BJ (cell line): ENCODE results near the gene ZBED5. TPM values are rescaled to one million over a fixed set of nuclear protein-coding genes. Genes with fewer than 3 reads are reported as not detected.
"Not testable (repeated sequence)": the region's sequence is repeated elsewhere in the genome, so short reads cannot be mapped to it uniquely, and the experiment has no call there.

Experiments used
- CTCF ChIA-PET: fragments of 350-600 bp; formaldehyde crosslinking; extraction: SDS; loops from one replicate; lab custom pipeline; 2021; ENCODE audit warnings: antibody characterized with exemption, inconsistent platforms; lab: Yijun Ruan, JAX
- POLR2A ChIA-PET: fragments of 300-600 bp; sonication (Branson Sonifier 250); formaldehyde crosslinking; extraction: SDS; loops from one replicate; lab custom pipeline; 2021; ENCODE audit warnings: antibody characterized with exemption; lab: Charles Lee
- DNase-seq: peaks from one replicate; pipeline ENCODE4 v3.0.0-alpha.2; 2011; ENCODE audit warnings: low read depth
- H3K27me3 ChIP-seq: 2 replicates; pipeline ENCODE4 v1.6.0; 2011; ENCODE audit warnings: low read length; ENCODE audit not compliant: control insufficient read depth, insufficient read depth
- H3K36me3 ChIP-seq: 2 replicates; pipeline ENCODE4 v1.5.1; 2011; ENCODE audit warnings: low read length; ENCODE audit not compliant: control insufficient read depth, insufficient read depth
- H3K4me3 ChIP-seq: 2 replicates; pipeline ENCODE4 v1.5.1; 2011; ENCODE audit warnings: low read depth, mild to moderate bottlenecking, control low read depth, low read length
- polyA plus RNA-seq: library from polyadenylated mRNA; depleted of rRNA; stranded (reverse); fragments of >200 nt; gene quantifications from 2 replicates; pipeline ENCODE4 v1.2.3, GENCODE V29; 2011
- TF ChIP-seq, protein P1 (sequence below): IDR thresholded peaks from 2 replicates; pipeline ENCODE4 v1.5.1; 2011; ENCODE audit warnings: low read depth, mild to moderate bottlenecking, control low read depth, inconsistent platforms, low read length, moderate library complexity; ENCODE audit not compliant: insufficient read depth

ZBED5 gene
- polyA plus RNA-seq, 1 experiment: 43.0 TPM

- DNase-seq: no peak
- POLR2A ChIA-PET: no interaction called here
These were observed 37.4 kb upstream of the ZBED5 start for GRCh38 chr11:10895285-10895684.

DNA sequence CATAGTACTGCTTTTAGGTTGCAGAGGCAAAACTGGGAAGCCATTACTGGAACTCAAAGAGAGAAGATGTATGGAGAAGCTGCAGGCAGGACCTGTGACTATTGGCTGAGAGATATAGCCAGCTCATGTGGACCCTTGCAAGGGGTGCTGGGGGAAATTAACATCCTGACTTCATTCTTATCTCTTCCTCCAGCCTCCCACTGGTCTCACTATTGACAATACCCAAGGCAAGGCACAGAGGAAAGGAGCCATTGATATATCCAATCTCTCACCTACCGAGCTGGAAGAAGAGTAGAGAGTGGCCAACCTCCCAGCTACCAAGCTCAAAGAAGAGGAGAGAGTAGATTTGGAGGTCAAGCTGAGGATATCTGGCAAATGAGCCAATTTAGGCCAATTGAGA lies 36.8 kb upstream of the ZBED5 start:
- CTCF ChIA-PET: interaction anchor here (0.6 to 2.8 kb wide), 8 partner anchors 9 to 133 kb away, joined by 3 to 32 read pairs (median 4); no protein-coding TSS in a partner anchor
- H3K36me3 ChIP-seq: no peaks in the 10 kb centered on the region
- POLR2A ChIA-PET: interaction anchor here (0.7 kb wide), 1 partner anchor 729 kb away, joined by 3 read pairs; no protein-coding TSS in a partner anchor
- H3K27me3 ChIP-seq: no peaks in the 10 kb centered on the region
- no peak for DNase-seq
- H3K4me3 ChIP-seq: no peak overlapping the region
- TF ChIP-seq, protein P1, sequence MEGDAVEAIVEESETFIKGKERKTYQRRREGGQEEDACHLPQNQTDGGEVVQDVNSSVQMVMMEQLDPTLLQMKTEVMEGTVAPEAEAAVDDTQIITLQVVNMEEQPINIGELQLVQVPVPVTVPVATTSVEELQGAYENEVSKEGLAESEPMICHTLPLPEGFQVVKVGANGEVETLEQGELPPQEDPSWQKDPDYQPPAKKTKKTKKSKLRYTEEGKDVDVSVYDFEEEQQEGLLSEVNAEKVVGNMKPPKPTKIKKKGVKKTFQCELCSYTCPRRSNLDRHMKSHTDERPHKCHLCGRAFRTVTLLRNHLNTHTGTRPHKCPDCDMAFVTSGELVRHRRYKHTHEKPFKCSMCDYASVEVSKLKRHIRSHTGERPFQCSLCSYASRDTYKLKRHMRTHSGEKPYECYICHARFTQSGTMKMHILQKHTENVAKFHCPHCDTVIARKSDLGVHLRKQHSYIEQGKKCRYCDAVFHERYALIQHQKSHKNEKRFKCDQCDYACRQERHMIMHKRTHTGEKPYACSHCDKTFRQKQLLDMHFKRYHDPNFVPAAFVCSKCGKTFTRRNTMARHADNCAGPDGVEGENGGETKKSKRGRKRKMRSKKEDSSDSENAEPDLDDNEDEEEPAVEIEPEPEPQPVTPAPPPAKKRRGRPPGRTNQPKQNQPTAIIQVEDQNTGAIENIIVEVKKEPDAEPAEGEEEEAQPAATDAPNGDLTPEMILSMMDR: no peak

More at GRCh38 chr11:10895285-10895684, 37.4 kb upstream of the ZBED5 start:
- TF ChIP-seq, protein P1: no peak
- Histone ChIP-seq H3K36me3 (no peaks in the 10 kb centered on the region), H3K27me3 (no peaks in the 10 kb centered on the region), H3K4me3 (no peak overlapping the region)
- CTCF ChIA-PET: interaction anchor here (0.6 to 2.8 kb wide), 3 partner anchors 12 to 21 kb away, joined by 3 to 32 read pairs (median 4); no protein-coding TSS in a partner anchor

DNA sequence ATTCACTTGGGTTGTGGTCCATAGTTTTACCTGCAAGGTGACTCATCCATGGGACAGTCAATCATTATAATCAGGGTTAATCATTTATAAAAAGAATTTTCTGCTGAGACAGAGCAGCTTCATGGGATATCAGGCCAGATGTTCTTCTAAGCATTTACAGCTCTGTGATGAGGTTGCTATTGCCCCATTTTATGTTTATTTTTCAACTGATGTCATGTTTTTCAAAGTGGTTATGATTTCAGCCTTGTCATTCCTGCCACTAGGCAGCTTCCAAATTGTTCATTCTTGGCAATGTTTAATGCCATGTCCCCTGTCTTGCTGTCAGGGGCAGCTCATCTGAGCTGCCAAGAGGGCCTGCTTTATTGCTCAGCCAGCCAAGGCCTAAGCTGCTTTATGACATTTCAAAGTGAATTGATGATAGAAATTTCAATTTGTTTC lies 35.9 kb upstream of the ZBED5 start:
- Histone ChIP-seq H3K27me3 (no peaks in the 10 kb centered on the region), H3K4me3 (no peak overlapping the region), H3K36me3 (no peaks in the 10 kb centered on the region)
- ChIA-PET CTCF (interaction anchor here (1.2 to 2.8 kb wide), 6 partner anchors 10 to 34 kb away, joined by 3 to 32 read pairs (median 4); no protein-coding TSS in a partner anchor), POLR2A (no interaction called here)
- no peak for DNase-seq
- TF ChIP-seq, protein P1: peak; percentile 50

DNA sequence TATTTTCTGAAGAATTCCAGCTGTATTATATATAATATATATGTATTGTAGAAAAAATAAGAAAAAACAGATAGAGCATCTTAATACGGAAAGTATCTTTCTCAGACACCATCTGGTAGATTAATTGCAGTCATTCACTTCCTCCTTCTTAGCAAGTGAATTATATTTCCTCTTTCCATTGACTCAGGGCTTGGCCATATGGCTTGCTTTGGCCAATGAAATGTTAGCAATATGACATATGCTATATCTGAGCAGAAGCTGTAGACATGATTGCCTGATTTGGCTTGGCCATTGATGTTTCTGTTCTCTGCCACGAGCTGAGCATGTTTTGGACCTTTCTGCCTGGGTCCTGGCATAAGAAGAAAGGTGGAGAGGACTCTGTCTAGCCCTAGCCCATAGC lies 34.4 kb upstream of the ZBED5 start:
- POLR2A ChIA-PET: no interaction called here
- H3K27me3 ChIP-seq: no peaks in the 10 kb centered on the region
- TF ChIP-seq, protein P1: no peak
- CTCF ChIA-PET: interaction anchor here (0.6 to 1.2 kb wide), 3 partner anchors 14 to 1785 kb away, joined by 3 to 5 read pairs (median 3); no protein-coding TSS in a partner anchor
- no peaks in the 10 kb centered on the region for H3K36me3 ChIP-seq
- no peak for DNase-seq
- H3K4me3 ChIP-seq: no peak overlapping the region

DNA sequence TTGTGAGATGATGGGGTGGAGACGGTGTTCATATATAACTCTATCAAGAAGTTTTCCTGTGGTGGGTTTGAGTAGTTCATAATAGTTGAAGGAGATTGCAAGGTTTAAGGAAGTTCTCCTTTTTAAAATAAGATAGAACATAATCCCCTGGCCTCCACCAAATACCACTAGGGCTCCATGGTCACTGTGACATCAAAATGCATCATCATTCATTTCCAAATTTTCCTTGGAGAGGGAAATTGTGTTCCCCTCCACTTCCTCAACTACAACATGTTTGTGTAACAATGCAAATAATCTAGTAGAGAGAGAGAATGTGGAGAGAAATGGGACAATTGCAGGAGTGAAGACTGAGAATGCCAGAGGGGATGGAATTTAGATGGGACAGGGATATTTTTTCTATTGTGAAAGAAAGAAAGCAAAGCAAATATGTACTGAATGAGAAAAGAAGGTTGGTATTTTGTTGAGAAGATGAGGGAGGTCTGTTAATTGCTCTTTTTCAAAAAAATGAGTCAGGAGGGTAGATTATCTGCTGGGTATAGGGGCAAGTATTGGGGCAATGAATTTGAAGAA lies 33.4 kb upstream of the ZBED5 start:
- ChIA-PET POLR2A (no interaction called here), CTCF (no interaction called here)

DNA sequence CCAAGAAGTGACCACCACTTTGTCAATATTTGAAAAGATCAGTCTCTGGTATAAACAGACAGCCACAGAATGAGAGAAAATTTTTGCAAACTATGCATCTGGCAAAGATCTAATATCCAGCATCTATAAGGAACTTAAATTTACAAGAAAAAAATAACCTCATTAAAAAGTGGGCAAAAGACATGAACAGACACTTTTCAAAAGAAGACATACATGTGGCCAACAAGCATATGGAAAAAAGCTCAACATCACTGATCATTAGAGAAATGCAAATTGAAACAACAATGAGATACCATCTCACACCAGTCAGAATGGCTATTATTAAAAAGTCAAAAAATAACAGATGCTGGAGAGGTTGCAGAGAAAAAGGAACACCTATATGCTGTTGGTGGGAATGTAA lies 32.2 kb upstream of the ZBED5 start:
- CTCF ChIA-PET: interaction anchor here (2.2 kb wide), 1 partner anchor 11 kb away, joined by 8 read pairs; no protein-coding TSS in a partner anchor
- H3K27me3 ChIP-seq, POLR2A ChIA-PET, H3K4me3 ChIP-seq, H3K36me3 ChIP-seq, DNase-seq: not testable (repeated sequence)

More for the DNA sequence above, 33.4 kb upstream of the ZBED5 start:
- H3K27me3 ChIP-seq: no peaks in the 10 kb centered on the region
- no peaks in the 10 kb centered on the region for H3K36me3 ChIP-seq
- TF ChIP-seq, protein P1: no peak
- H3K4me3 ChIP-seq: no peak overlapping the region
- no peak for DNase-seq
